Uterus (tissue), 4 donors: Measurements from ENCODE around the gene MYL11. TPM values are rescaled to one million over a fixed set of nuclear protein-coding genes. Genes with fewer than 3 reads are reported as not detected.
A peak's percentile ranks its signal among the peaks of the same experiment; 100 is the strongest.

ENCODE experiments used
- DNase-seq, 2 donors: peaks; one replicate each; pipeline ENCODE4 v3.0.0-alpha.2; 2019 to 2020
- H3K27ac ChIP-seq, 2 donors: fragments of 200-600 bp; sonication (generic); 1 replicate in 1 of 2; 2 replicates in 1 of 2; pipeline ENCODE4 v1.5.1; 2016 to 2018
- H3K27me3 ChIP-seq, 2 donors: fragments of 200-600 bp; sonication (generic); one replicate each; pipeline ENCODE4 v1.5.1; 2018 to 2019; ENCODE audit warnings: control low read depth in 1 of 2
- H3K36me3 ChIP-seq, 2 donors: fragments of 200-600 bp; sonication (generic); one replicate each; pipeline ENCODE4 v1.5.1; 2019; ENCODE audit warnings: control low read depth in 1 of 2
- H3K4me1 ChIP-seq, 2 donors: fragments of 200-600 bp; sonication (generic); one replicate each; pipeline ENCODE4 v1.5.1; 2018 to 2019; ENCODE audit warnings: control low read depth in 1 of 2
- H3K4me3 ChIP-seq, 2 donors: fragments of 200-600 bp; sonication (generic); 1 replicate in 1 of 2; 2 replicates in 1 of 2; pipeline ENCODE4 v1.5.1; 2018 to 2019; ENCODE audit warnings: mild to moderate bottlenecking in 1 of 2
- H3K9me3 ChIP-seq, 2 donors: fragments of 200-600 bp; sonication (generic); one replicate each; pipeline ENCODE4 v1.5.1; 2019; ENCODE audit warnings: control low read depth in 1 of 2
- POLR2A ChIP-seq, 2 donors: fragments of 450-650 bp; IDR thresholded peaks; one replicate each; pipeline ENCODE4 v1.6.1; 2016; ENCODE audit warnings: antibody characterized with exemption in 2 of 2, mild to moderate bottlenecking in 1 of 2, moderate library complexity in 1 of 2
- intact Hi-C: fragments of 100-400 bp; cut with DNase I; formaldehyde crosslinking; loops from one replicate; pipeline ENCODE4 v1.15.1; 2023; ENCODE audit warnings: low total_unique reads
- total RNA-seq, 4 donors: library from RNA; depleted of rRNA in 3 of 4; stranded (reverse); fragments of >200 nt in 3 of 4; gene quantifications; one replicate each; pipeline versions ENCODE4 v1.1.0 to v1.2.4, GENCODE V29; 2014 to 2023
- TF ChIP-seq, protein P1 (sequence below), 4 experiments: fragments of 200-600 bp in 2 of 4; fragments of 450-650 bp in 2 of 4; sonication (generic) in 2 of 4; IDR thresholded peaks; one replicate each; pipeline ENCODE4 v1.5.1; 2016 to 2019; ENCODE audit warnings: antibody characterized with exemption in 4 of 4, mild to moderate bottlenecking in 2 of 4, moderate library complexity in 1 of 4
- donor health status: DM: yes; HTN: yes; CAD: no.

MYL11 gene
- total RNA-seq, 4 donors from 2014 or later, result 1.2 TPM; not detected in 3

DNA sequence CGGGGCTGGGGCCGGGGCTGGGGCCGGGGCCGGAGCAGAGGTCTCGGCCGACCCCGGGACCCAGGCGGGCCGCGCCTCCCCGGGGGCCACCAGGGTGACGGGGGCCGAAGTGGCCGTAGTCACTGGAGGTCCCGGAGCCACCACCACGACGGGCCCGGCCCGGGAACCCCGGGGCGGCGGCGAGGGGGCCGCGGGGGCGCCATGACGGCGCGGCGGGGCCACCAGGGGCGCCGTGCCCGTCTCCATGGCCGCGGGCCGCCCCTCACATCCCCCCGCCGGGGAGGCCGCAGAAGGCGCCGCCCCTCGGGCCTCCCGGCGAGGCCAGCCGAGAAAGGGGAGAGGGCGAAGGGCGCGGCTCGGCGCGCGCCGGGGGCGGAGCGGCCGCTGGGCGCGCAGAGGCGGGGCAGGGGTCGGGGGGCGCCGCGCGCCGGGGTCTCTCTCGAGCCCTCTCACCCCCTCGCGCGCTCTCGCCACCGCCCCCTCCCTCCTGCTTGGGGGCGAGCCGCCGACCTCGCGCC is 4.6 kb upstream of the MYL11 start:
- Histone ChIP-seq H3K9me3 (no peaks in the 10 kb centered on the region), H3K27ac (peak overlapping the region; percentile 86 to 93), H3K4me3 (peak overlapping the region; percentile 70 to 98), H3K4me1 (peaks cover 0 to 10% of the 10 kb centered on the region in 2 donors), H3K27me3 (no peaks in the 10 kb centered on the region), H3K36me3 (no peaks in the 10 kb centered on the region)
- TF ChIP-seq, protein P1, sequence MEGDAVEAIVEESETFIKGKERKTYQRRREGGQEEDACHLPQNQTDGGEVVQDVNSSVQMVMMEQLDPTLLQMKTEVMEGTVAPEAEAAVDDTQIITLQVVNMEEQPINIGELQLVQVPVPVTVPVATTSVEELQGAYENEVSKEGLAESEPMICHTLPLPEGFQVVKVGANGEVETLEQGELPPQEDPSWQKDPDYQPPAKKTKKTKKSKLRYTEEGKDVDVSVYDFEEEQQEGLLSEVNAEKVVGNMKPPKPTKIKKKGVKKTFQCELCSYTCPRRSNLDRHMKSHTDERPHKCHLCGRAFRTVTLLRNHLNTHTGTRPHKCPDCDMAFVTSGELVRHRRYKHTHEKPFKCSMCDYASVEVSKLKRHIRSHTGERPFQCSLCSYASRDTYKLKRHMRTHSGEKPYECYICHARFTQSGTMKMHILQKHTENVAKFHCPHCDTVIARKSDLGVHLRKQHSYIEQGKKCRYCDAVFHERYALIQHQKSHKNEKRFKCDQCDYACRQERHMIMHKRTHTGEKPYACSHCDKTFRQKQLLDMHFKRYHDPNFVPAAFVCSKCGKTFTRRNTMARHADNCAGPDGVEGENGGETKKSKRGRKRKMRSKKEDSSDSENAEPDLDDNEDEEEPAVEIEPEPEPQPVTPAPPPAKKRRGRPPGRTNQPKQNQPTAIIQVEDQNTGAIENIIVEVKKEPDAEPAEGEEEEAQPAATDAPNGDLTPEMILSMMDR (IDR thresholded peaks at IDR 0.05), result peak in 1 of 4 experiments; percentile 19
- TF ChIP-seq POLR2A (IDR thresholded peaks at IDR 0.05), result peak in 1 of 2 donors; percentile 79
- DNase-seq, result no peak
- intact Hi-C loops, result no loop called here

DNA sequence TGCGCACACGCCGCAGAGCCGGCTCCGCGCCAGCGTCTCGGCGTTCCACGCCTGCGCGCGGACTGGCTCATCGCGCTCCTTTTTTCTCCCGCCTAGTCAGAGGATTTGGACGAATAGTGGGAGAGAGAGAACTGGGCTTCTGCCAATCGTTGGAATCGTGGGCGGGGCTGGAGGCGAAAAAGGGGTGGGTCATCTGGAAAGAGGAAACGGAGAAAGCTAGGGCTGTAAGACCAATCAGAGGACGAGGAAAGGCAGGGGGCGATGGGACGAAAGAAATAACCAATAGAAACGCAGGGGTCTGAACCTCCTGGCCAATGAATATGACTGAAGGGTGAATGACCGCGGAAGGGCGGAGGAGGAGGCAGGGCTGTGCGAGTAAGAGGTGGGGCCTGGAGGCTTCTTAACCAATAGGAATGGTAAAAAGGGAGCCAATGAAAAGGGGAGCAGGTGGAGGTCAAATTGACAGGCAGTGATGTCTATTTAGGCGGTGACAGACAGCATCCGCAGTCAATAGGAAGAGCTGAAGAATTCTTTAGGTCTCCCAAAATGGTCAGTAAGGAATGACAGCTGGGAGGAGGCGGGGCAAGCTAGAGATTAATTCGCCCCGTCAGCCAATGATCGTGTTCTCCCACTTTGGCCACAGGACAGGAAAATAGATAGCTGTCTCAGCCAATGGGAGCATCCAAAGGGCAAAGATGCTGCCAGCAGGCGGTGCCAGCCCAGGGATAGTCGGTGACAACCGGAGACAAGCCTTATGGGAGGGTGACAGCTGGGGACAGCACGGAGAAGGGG is 4.0 kb upstream of the MYL11 start, which contains the start of gene TBC1D10B:
Gene TBC1D10B, minus strand, starts transcription at position 39 of the 792 bp plus-strand sequence. CDS start 311 bp downstream, outside the sequence.
- peak within 1 kb of the TSS; percentile 86 to 97 for H3K27ac ChIP-seq
- peak; percentile 99 to 100 for DNase-seq
- intact Hi-C loops, result no loop called here
- peak within 1 kb of the TSS; percentile 70 to 98 for H3K4me3 ChIP-seq
- no peaks in the 10 kb centered on the region for H3K27me3 ChIP-seq
- H3K4me1 ChIP-seq, result peaks cover 0 to 7% of the 10 kb centered on the region in 2 donors
- H3K9me3 ChIP-seq, result no peaks in the 10 kb centered on the region
- no peaks in the 10 kb centered on the region for H3K36me3 ChIP-seq
- TF ChIP-seq, protein P1 (IDR thresholded peaks at IDR 0.05), result peak in 2 of 4 experiments; percentile 22 to 27
- TF ChIP-seq POLR2A (IDR thresholded peaks at IDR 0.05), result peak in 1 of 2 donors; percentile 87

- H3K27ac ChIP-seq, result peak overlapping the region; percentile 83 to 97
- H3K4me3 ChIP-seq, result peak overlapping the region; percentile 40 to 48
- H3K36me3 ChIP-seq, result no peaks in the 10 kb centered on the region
- intact Hi-C loops, result no loop called here
- peaks cover 0 to 7% of the 10 kb centered on the region in 2 donors for H3K4me1 ChIP-seq
- no peaks in the 10 kb centered on the region for H3K9me3 ChIP-seq
- H3K27me3 ChIP-seq, result no peaks in the 10 kb centered on the region
- no peak for DNase-seq
- TF ChIP-seq, protein P1 (IDR thresholded peaks at IDR 0.05), result no peak
- TF ChIP-seq POLR2A (IDR thresholded peaks at IDR 0.05), result no peak
Measured at GRCh38 chr16:30371248-30371816, 3.3 kb upstream of the MYL11 start.

- Histone ChIP-seq H3K9me3 (no peaks in the 10 kb centered on the region), H3K36me3 (no peaks in the 10 kb centered on the region), H3K4me3 (no peak overlapping the region), H3K4me1 (peaks cover 0 to 7% of the 10 kb centered on the region in 2 donors), H3K27ac (peak overlapping the region in 1 of 2 donors; percentile 97), H3K27me3 (no peaks in the 10 kb centered on the region)
- no peak for TF ChIP-seq POLR2A (IDR thresholded peaks at IDR 0.05)
- TF ChIP-seq, protein P1 (IDR thresholded peaks at IDR 0.05), result no peak
- no peak for DNase-seq
- intact Hi-C loops, result no loop called here
Measured at GRCh38 chr16:30372038-30372712, 2.4 kb upstream of the MYL11 start.
